Choroid plexus epithelial cell (primary cell): ENCODE results near the gene ASAP2.

Source experiments
- DNase-seq: peaks from one replicate; pipeline ENCODE4 v3.0.0-alpha.2; 2010; ENCODE audit warnings: low read depth
- H3K4me3 ChIP-seq: 2 replicates; pipeline ENCODE4 v1.5.1; 2011; ENCODE audit warnings: low read depth, mild to moderate bottlenecking, control low read depth, low read length, moderate library complexity
- TF ChIP-seq, protein P1 (sequence below): conservative IDR thresholded peaks from 2 replicates; pipeline ENCODE4 v1.5.1; 2011; ENCODE audit warnings: low read depth, mild to moderate bottlenecking, control low read depth, inconsistent platforms, low read length, moderate library complexity

ASAP2 gene

DNA sequence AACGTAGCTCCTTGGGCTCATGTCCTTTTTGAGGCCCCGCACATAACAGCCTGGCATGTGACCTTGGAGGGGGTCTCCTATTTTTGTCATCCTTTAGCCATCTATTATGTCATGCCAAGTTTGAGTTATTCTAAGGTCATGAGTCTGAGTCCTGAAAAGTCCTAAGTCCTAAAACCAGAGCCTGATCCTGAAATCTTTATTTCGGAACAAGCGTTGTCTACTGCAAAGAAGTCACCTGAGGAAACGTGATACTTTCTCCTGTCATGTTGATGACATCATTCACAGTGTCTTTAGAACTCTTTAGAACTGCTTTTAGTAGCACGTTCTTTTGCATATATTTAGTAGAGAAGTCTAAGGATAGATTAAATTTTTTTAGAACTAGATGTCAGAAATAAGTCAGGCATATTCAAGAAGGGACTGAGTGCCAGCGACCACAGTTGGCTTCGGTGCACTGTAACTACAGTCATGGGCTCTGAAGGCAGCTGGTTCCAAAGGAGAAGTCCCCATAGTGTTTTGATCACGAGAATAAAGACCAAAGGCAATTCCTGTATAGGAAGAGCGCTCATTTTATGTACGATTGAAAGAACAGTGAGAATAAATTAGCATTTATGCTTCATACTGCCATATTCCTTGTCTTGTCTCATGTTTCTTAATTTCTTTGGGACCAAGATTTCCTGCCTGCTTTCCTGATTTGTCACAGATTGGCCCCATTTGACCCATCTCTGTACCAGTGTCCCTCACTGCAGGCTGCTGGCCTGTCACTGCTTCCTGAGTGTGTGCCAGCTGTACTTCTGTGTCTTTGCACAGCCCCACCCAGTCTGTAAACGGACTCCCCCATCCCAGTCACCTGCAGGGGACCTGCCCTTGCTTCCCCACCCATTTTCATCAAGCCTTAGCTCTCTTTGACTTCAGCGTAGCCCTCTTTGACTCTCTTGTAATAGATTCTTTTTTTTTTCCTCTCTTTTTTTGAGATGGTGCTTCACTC lies 75.8 kb downstream of the ASAP2 start:
- DNase-seq = no peak
- no peak overlapping the region for H3K4me3 ChIP-seq
- TF ChIP-seq, protein P1, sequence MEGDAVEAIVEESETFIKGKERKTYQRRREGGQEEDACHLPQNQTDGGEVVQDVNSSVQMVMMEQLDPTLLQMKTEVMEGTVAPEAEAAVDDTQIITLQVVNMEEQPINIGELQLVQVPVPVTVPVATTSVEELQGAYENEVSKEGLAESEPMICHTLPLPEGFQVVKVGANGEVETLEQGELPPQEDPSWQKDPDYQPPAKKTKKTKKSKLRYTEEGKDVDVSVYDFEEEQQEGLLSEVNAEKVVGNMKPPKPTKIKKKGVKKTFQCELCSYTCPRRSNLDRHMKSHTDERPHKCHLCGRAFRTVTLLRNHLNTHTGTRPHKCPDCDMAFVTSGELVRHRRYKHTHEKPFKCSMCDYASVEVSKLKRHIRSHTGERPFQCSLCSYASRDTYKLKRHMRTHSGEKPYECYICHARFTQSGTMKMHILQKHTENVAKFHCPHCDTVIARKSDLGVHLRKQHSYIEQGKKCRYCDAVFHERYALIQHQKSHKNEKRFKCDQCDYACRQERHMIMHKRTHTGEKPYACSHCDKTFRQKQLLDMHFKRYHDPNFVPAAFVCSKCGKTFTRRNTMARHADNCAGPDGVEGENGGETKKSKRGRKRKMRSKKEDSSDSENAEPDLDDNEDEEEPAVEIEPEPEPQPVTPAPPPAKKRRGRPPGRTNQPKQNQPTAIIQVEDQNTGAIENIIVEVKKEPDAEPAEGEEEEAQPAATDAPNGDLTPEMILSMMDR = no peak

DNA sequence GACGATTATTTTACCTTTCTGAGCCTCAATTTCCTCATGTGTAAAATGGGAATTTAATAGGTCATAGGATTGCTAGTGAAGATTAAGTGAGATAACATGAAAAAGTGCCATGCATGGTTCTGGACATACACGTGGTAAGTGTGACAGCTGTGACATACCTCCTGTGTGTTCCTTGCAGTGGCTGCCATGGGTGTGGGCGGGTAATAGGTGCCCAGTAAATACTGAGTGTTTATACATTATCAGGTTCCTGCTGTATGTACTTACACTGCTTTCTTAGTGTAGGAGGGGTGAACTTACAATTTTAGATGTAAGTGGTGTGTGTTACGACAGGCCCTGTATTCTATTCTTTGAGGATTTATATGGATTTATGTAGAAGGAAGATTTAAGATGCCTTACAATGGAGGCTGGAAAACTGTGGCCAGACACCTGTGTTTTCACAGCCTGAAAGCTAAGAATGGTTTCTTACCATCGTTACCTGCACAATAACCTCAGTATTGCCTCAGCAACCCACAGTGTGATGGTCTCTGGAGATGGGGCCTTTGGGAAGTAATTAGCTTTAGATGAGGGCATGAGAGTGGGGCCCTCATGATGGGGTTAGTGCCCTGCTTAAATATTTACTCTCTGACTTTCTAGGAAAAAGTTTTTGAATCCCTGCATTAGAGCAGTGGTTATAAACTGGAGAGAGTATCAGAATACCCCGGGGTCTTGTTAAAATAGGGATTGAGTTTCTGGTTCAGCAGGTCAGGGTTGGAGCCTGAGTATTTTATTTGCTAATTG lies 78.1 kb downstream of the ASAP2 start:
- H3K4me3 ChIP-seq = no peak overlapping the region
- no peak for DNase-seq
- TF ChIP-seq, protein P1 = no peak

DNA sequence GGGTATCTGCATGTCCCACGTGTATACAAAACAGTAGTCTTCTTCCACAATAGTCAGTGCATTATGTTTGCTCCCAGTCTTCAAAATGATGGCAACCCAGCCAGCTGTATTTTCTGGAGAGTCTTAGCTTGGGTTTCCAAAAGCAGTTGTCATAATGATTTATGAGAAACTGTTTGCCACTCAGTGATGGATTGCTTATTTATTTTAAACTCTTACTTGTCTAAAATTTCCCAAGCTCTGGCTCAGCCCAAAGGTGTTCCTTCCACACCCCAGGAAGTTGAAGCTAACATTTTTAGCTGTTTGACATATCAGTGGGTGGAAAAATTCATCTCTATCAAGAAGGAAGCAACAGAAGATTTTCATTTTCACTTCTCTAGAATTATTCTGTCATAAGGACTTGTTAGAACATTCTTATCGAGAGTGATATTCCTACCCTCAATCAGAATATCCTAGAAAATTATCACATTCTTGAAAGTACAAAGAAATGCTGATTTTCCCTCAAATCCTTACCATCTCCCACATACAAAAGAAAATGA lies 78.8 kb downstream of the ASAP2 start:
- TF ChIP-seq, protein P1 = no peak
- no peak overlapping the region for H3K4me3 ChIP-seq
- no peak for DNase-seq

DNA sequence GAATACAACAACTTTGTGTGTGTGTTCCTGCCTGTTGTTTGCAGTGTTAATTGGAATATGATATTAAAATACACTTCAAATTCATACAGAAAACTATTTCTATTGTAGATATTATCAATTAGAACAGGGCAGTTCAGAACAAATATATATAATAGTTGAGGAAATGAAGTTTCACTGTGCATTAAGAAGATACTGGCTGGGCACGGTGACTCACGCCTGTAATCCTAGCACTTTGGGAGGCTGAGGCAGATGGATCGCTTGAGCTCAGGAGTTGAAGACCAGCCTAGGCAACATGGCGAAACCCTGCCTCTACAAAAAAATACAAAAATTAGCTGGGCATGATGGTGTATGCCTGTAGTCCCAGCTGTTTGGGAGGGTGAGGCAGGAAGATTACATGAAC lies 79.3 kb downstream of the ASAP2 start:
- no peak for DNase-seq
- TF ChIP-seq, protein P1 = no peak
- H3K4me3 ChIP-seq = no peak overlapping the region

DNA sequence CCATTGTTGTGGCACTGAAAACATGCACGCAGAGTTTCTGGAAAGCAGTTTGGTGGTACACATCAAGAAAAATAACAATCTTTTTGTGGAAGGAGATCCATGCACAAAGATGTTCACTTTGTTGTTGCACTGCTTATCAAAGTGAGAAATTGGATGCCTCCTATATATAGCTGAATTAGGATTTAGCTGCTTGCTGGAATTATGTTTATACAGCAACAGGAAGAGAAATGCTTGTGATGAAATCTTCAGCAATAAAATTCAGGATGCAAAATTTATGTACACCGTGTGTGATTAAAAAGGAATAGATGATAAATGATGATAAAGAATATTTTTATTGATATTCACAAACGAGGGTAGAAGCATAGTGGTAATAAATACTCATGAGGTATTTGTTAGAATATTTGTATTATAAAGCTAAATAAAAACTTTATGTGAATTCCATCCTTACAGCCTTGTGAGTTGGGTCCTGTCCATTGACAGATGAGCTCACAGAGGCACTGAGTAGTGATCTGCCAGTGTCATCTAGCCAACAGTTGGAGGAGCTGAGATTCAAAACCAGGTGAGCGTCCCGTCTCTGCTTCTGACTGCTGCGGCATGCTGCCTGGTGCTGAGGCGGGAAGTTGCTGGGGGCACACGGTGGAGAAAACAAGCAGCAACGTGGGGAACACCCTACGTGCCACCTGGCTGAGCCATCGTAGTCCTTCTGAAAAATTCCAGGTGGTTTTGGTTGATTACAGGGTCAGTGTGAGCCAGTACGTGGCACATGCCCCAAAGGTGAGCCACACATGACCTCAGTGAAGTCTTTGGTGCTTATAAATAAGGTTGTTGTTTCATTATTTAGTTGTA lies 80.2 kb downstream of the ASAP2 start:
- no peak overlapping the region for H3K4me3 ChIP-seq
- TF ChIP-seq, protein P1 = no peak
- no peak for DNase-seq

DNA sequence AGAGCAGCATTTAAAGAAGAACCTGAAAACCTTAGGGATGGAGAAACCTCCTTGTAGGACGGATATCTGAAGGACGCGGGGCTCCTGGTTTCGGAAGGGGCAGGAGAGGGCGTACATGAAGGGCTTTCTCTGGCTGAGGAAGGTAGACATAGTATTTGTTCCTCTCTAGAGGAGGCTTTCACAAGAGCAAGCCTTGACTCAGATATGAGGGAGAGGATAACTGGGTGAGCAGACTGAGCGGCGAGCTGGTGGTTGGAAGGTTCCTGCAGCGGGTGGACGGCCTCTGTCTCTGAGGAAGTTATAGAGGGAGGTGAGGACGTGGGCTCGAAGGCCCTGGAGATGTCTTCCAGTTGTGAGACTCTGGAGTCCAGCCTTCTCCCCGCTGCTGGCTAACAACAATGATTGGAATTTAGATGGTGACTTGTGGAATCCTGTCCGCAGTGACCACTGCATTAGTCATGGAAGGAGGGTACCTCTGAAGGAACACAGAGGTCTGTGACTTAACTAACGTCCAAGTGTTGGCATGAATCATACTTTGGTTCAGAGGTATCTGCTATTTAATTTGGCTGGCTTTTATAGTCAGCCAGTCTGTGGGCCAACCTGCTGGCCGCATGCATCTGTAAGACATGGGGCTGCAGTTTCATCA lies 80.9 kb downstream of the ASAP2 start:
- H3K4me3 ChIP-seq = no peak overlapping the region
- TF ChIP-seq, protein P1 = no peak
- peak; percentile 95 for DNase-seq
